Endothelial cell (in vitro differentiated cells): ENCODE data around the gene SLC28A1. TPM values are rescaled to one million over a fixed set of nuclear protein-coding genes. Genes with fewer than 3 reads are reported as not detected.

Experiments used
- DNase-seq: peaks from one replicate; pipeline ENCODE4 v3.0.0; 2021; ENCODE audit warnings: low spot score
- H3K27ac Mint-ChIP-seq: one replicate; pipeline ENCODE4 v1.8.0; 2021; ENCODE audit warnings: mixed read lengths, inconsistent platforms; ENCODE audit not compliant: unreplicated experiment
- H3K27me3 Mint-ChIP-seq: one replicate; pipeline ENCODE4 v1.8.0; 2021; ENCODE audit warnings: mild to moderate bottlenecking, moderate library complexity, mixed read lengths, inconsistent platforms; ENCODE audit not compliant: unreplicated experiment
- H3K36me3 Mint-ChIP-seq: one replicate; pipeline ENCODE4 v1.8.0; 2021; ENCODE audit warnings: mild to moderate bottlenecking, low read depth, mixed read lengths, inconsistent platforms; ENCODE audit not compliant: unreplicated experiment
- H3K4me1 Mint-ChIP-seq: one replicate; pipeline ENCODE4 v1.8.0; 2021; ENCODE audit warnings: mild to moderate bottlenecking, mixed read lengths, inconsistent platforms; ENCODE audit not compliant: unreplicated experiment
- H3K4me3 Mint-ChIP-seq: one replicate; pipeline ENCODE4 v1.8.0; 2021; ENCODE audit warnings: mild to moderate bottlenecking, mixed read lengths, inconsistent platforms; ENCODE audit not compliant: unreplicated experiment
- H3K9me3 Mint-ChIP-seq: one replicate; pipeline ENCODE4 v1.8.0; 2021; ENCODE audit warnings: mixed read lengths, inconsistent platforms; ENCODE audit not compliant: unreplicated experiment
- CTCF ChIP-seq: fragments of 200-600 bp; sonication (generic); IDR thresholded peaks from one replicate; pipeline ENCODE4 v1.5.0; 2021; ENCODE audit warnings: antibody characterized with exemption; ENCODE audit not compliant: unreplicated experiment
- total RNA-seq: library from RNA; stranded (reverse); fragmentation: NEBNext Ultra II Directional; extraction: Animal tissue kit (Norgen Biotek cat#: 25700); gene quantifications from one replicate; pipeline ENCODE4 v1.2.1, GENCODE V29; 2021; ENCODE audit not compliant: unreplicated experiment

The SLC28A1 gene
- total RNA-seq, 1 donor from 2014 or later: not detected

GRCh38 chr15:84992157-84992944 is 107.9 kb downstream of the SLC28A1 start:
- H3K36me3 Mint-ChIP-seq: no peaks in the 10 kb centered on the region

More at GRCh38 chr15:84992157-84992944, 107.9 kb downstream of the SLC28A1 start:
- Mint-ChIP-seq H3K27me3 (no peaks in the 10 kb centered on the region), H3K4me1 (peaks cover 7% of the 10 kb centered on the region), H3K9me3 (no peaks in the 10 kb centered on the region), H3K27ac (no peak overlapping the region), H3K4me3 (no peak overlapping the region)
- DNase-seq: no peak
- no peak for TF ChIP-seq CTCF

Other genes starting within 250 kb of the SLC28A1 start
- 29.5 TPM for gene WDR73, start 230.4 kb upstream of the SLC28A1 start, total RNA-seq
- 14.3 TPM for gene NMB, start 226.5 kb upstream of the SLC28A1 start, total RNA-seq
- 204 TPM for gene SEC11A, start 168.5 kb upstream of the SLC28A1 start, total RNA-seq
- 29.1 TPM for gene ZNF592, start 136.1 kb upstream of the SLC28A1 start, total RNA-seq
- gene ALPK3, start 67.3 kb upstream of the SLC28A1 start, total RNA-seq: 94.2 TPM
- gene PDE8A, start 97.2 kb downstream of the SLC28A1 start, total RNA-seq: 43.4 TPM